MM.1S (cell line): ENCODE measurements around the gene MACROD2.

Experiments
- EZH2 ChIP-seq: fragments of 300-600 bp; sonication (generic); optimal IDR thresholded peaks from 2 replicates; pipeline ENCODE3; 2017; ENCODE audit warnings: low read depth, mild to moderate bottlenecking, antibody characterized with exemption, low read length, mixed read lengths
- TF ChIP-seq, protein P1 (sequence below): fragments of 300-600 bp; sonication (generic); IDR thresholded peaks from 2 replicates; pipeline ENCODE4 v1.5.1; 2016; ENCODE audit warnings: antibody characterized with exemption, low read length, mixed read lengths

DNA sequence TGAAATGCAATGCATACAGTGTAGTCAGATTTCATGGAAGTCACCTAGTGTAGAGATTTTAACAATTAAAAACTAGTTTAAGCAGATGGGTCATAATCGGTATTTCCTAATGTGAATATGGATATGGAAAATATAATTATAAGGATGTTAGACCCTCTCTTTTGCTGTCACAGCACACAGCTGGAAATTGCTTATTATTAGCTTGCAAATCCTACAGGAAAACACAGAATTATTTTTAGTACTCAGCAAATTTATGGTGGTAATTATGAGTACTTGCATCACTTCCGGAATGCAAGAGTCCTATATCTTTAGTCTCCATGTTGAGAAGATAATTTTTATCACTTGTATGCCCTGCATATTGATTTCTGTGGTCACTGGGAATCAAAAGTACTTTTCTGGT, 1584.4 kb downstream of the MACROD2 start:
- TF ChIP-seq, protein P1, sequence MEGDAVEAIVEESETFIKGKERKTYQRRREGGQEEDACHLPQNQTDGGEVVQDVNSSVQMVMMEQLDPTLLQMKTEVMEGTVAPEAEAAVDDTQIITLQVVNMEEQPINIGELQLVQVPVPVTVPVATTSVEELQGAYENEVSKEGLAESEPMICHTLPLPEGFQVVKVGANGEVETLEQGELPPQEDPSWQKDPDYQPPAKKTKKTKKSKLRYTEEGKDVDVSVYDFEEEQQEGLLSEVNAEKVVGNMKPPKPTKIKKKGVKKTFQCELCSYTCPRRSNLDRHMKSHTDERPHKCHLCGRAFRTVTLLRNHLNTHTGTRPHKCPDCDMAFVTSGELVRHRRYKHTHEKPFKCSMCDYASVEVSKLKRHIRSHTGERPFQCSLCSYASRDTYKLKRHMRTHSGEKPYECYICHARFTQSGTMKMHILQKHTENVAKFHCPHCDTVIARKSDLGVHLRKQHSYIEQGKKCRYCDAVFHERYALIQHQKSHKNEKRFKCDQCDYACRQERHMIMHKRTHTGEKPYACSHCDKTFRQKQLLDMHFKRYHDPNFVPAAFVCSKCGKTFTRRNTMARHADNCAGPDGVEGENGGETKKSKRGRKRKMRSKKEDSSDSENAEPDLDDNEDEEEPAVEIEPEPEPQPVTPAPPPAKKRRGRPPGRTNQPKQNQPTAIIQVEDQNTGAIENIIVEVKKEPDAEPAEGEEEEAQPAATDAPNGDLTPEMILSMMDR = no peak
- no peak for TF ChIP-seq EZH2
